ENCODE results near the gene TRIM54. TPM values are rescaled to one million over a fixed set of nuclear protein-coding genes. Genes with fewer than 3 reads are reported as not detected.

The TRIM54 gene, protein sequence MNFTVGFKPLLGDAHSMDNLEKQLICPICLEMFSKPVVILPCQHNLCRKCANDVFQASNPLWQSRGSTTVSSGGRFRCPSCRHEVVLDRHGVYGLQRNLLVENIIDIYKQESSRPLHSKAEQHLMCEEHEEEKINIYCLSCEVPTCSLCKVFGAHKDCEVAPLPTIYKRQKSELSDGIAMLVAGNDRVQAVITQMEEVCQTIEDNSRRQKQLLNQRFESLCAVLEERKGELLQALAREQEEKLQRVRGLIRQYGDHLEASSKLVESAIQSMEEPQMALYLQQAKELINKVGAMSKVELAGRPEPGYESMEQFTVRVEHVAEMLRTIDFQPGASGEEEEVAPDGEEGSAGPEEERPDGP
- total RNA-seq: not detected in 2 replicates

DNA sequence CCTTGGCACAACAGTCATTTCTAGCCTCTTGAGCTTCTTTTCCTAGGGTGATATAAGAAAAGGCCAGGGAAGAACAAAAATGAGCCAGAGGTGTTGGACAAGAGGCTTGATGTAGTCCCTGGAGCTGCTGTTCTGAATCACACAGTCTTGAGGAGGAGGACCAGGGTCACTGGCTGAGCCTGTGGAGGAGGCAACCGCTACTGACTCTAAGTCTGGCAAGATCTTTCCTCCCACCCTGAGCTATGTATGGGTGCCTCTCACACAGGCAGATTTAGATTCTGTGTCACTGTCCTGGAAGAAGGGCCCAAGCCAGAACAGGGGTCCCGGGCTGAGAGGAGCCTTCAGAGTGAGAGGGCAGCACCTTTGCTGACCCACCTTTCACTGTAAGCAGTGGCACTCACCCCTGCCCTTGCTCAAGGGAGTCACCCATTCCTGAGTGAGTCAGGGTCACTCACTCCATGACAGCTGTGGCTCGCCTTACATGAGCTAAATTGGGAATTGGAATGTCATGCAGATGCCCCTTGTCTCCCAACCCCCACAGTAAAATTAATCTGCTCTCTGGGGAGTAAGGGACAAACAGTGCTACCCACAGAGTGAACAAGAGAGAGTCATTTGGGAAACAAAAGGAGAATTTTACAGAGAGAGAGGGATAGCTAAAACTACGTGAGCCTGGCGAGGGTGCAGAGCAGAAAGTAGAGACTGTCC, at the start of gene TRIM54:
TRIM54 (plus strand) TSS at position 575 of the 705 bp plus-strand sequence. CDS start 303 bp downstream, outside the sequence.
- H2AFZ ChIP-seq (ENCODE audit: low read length): no peak within 1 kb of the TSS
- H3K27me3 ChIP-seq (ENCODE audit: insufficient read depth, low read length): peaks cover 14% of the 10 kb centered on the region
- H3K36me3 ChIP-seq (ENCODE audit: insufficient read depth, low read length): no peaks in the 10 kb centered on the region
- TF ChIP-seq, protein P1, sequence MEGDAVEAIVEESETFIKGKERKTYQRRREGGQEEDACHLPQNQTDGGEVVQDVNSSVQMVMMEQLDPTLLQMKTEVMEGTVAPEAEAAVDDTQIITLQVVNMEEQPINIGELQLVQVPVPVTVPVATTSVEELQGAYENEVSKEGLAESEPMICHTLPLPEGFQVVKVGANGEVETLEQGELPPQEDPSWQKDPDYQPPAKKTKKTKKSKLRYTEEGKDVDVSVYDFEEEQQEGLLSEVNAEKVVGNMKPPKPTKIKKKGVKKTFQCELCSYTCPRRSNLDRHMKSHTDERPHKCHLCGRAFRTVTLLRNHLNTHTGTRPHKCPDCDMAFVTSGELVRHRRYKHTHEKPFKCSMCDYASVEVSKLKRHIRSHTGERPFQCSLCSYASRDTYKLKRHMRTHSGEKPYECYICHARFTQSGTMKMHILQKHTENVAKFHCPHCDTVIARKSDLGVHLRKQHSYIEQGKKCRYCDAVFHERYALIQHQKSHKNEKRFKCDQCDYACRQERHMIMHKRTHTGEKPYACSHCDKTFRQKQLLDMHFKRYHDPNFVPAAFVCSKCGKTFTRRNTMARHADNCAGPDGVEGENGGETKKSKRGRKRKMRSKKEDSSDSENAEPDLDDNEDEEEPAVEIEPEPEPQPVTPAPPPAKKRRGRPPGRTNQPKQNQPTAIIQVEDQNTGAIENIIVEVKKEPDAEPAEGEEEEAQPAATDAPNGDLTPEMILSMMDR (IDR thresholded peaks at IDR 0.05; ENCODE audit: extremely low read depth, low read depth, low read length): no peak
- no peak for DNase-seq (ENCODE audit: insufficient read length, low spot score, missing footprints)
- no peaks in the 10 kb centered on the region for H3K9me3 ChIP-seq (ENCODE audit: low read depth, low read length)
- peaks cover 25% of the 10 kb centered on the region for H3K4me1 ChIP-seq (ENCODE audit: insufficient read depth, low read length)
- H3K27ac ChIP-seq (ENCODE audit: low read depth, low read length): no peak within 1 kb of the TSS
- no peaks in the 10 kb centered on the region for H3K79me2 ChIP-seq (ENCODE audit: insufficient read depth, low read length)
- no peak within 1 kb of the TSS for H3K4me3 ChIP-seq (ENCODE audit: insufficient read depth, low read length)
- H4K20me1 ChIP-seq (ENCODE audit: insufficient read depth, low read length): no peaks in the 10 kb centered on the region
- no peak within 1 kb of the TSS for H3K4me2 ChIP-seq (ENCODE audit: insufficient read depth, low read length)

DNA sequence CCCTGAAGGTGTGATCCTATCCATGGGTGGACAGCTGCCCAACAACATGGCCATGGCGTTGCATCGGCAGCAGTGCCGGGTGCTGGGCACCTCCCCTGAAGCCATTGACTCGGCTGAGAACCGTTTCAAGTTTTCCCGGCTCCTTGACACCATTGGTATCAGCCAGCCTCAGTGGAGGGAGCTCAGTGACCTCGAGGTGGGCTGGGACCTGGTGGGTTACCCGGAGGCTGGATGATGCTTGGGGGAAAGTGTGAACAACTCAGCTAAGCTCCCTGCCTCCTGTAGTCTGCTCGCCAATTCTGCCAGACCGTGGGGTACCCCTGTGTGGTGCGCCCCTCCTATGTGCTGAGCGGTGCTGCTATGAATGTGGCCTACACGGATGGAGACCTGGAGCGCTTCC, 48.9 kb upstream of the TRIM54 start:
- Histone ChIP-seq H3K4me1 (ENCODE audit: insufficient read depth, low read length) (no peaks in the 10 kb centered on the region), H2AFZ (ENCODE audit: low read length) (no peak overlapping the region), H3K27ac (ENCODE audit: low read depth, low read length) (no peak overlapping the region), H3K27me3 (ENCODE audit: insufficient read depth, low read length) (no peaks in the 10 kb centered on the region), H3K36me3 (ENCODE audit: insufficient read depth, low read length) (peaks cover 89% of the 10 kb centered on the region), H4K20me1 (ENCODE audit: insufficient read depth, low read length) (no peaks in the 10 kb centered on the region), H3K4me2 (ENCODE audit: insufficient read depth, low read length) (no peak overlapping the region), H3K79me2 (ENCODE audit: insufficient read depth, low read length) (no peaks in the 10 kb centered on the region), H3K9me3 (ENCODE audit: low read depth, low read length) (no peaks in the 10 kb centered on the region), H3K4me3 (ENCODE audit: insufficient read depth, low read length) (no peak overlapping the region)
- TF ChIP-seq, protein P1 (IDR thresholded peaks at IDR 0.05; ENCODE audit: extremely low read depth, low read depth, low read length): no peak
- peak; percentile 61 for DNase-seq (ENCODE audit: insufficient read length, low spot score, missing footprints)

DNA sequence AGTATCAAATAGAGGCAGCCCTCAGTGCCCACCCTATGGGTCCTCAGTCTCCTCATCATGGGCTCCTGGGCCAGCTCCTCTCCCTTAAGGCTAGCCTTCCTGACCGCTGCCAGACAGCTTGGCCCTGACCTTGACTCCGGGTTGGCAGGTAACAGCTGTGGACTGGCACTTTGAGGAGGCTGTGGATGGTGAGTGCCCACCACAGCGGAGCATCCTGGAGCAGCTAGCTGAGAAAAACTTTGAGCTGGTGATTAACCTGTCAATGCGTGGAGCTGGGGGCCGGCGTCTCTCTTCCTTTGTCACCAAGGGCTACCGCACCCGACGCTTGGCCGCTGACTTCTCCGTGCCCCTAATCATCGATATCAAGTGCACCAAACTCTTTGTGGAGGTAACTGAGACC, 46.1 kb upstream of the TRIM54 start:
- Histone ChIP-seq H3K36me3 (ENCODE audit: insufficient read depth, low read length) (peaks cover 93% of the 10 kb centered on the region), H3K4me1 (ENCODE audit: insufficient read depth, low read length) (no peaks in the 10 kb centered on the region), H3K9me3 (ENCODE audit: low read depth, low read length) (no peaks in the 10 kb centered on the region), H3K79me2 (ENCODE audit: insufficient read depth, low read length) (no peaks in the 10 kb centered on the region), H3K27me3 (ENCODE audit: insufficient read depth, low read length) (no peaks in the 10 kb centered on the region), H3K27ac (ENCODE audit: low read depth, low read length) (no peak overlapping the region), H3K4me3 (ENCODE audit: insufficient read depth, low read length) (no peak overlapping the region), H4K20me1 (ENCODE audit: insufficient read depth, low read length) (no peaks in the 10 kb centered on the region), H2AFZ (ENCODE audit: low read length) (no peak overlapping the region), H3K4me2 (ENCODE audit: insufficient read depth, low read length) (no peak overlapping the region)
- DNase-seq (ENCODE audit: insufficient read length, low spot score, missing footprints): no peak
- TF ChIP-seq, protein P1 (IDR thresholded peaks at IDR 0.05; ENCODE audit: extremely low read depth, low read depth, low read length): no peak

DNA sequence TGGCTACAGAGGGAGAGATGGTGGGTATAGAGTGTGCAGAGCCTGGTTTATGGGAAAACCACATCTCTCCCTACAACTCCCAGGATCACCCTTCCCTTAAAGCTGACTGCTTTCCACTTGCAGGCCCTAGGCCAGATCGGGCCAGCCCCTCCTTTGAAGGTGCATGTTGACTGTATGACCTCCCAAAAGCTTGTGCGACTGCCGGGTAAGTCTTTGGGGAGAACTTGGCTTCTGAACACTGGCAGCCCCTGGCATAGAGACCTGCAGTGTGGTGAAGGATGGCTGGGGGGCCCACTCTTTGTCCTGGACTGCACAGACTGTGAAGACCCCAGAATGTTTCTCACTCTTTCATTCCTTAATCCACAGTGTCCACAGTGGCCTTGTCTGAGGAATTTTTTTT, 45.6 kb upstream of the TRIM54 start:
- Histone ChIP-seq H3K4me3 (ENCODE audit: insufficient read depth, low read length) (no peak overlapping the region), H3K27me3 (ENCODE audit: insufficient read depth, low read length) (no peaks in the 10 kb centered on the region), H4K20me1 (ENCODE audit: insufficient read depth, low read length) (no peaks in the 10 kb centered on the region), H3K36me3 (ENCODE audit: insufficient read depth, low read length) (peaks cover 93% of the 10 kb centered on the region), H2AFZ (ENCODE audit: low read length) (no peak overlapping the region), H3K27ac (ENCODE audit: low read depth, low read length) (no peak overlapping the region), H3K9me3 (ENCODE audit: low read depth, low read length) (no peaks in the 10 kb centered on the region), H3K4me1 (ENCODE audit: insufficient read depth, low read length) (no peaks in the 10 kb centered on the region), H3K79me2 (ENCODE audit: insufficient read depth, low read length) (no peaks in the 10 kb centered on the region), H3K4me2 (ENCODE audit: insufficient read depth, low read length) (no peak overlapping the region)
- TF ChIP-seq, protein P1 (IDR thresholded peaks at IDR 0.05; ENCODE audit: extremely low read depth, low read depth, low read length): no peak
- DNase-seq (ENCODE audit: insufficient read length, low spot score, missing footprints): peak; percentile 49
